T-cell (primary cell): ENCODE data around the gene RPL18A. TPM values are rescaled to one million over a fixed set of nuclear protein-coding genes. Genes with fewer than 3 reads are reported as not detected.

Experiments
- ATAC-seq, 4 experiments: fragments of 200-7000 bp in 3 of 4; fragments of 150-1000 bp in 1 of 4; cut with Tn5 transposase; replicated peaks in 1 of 4; 1 replicate in 3 of 4; 2 replicates in 1 of 4; pipeline ENCODE4 v1.10.0; 2021; ENCODE audit warnings: moderate library complexity in 3 of 4, mild to moderate bottlenecking in 2 of 4, moderate number of reproducible peaks in 1 of 4
- CTCF ChIA-PET, 2 donors: fragments of 300-600 bp; sonication (Branson Sonifier 250); formaldehyde crosslinking; loops; one replicate each; lab custom pipeline; 2022; ENCODE audit warnings: antibody characterized with exemption in 2 of 2; lab: Charles Lee
- POLR2A ChIA-PET, 2 donors: fragments of 300-600 bp; sonication (Branson Sonifier 250); formaldehyde crosslinking; loops; one replicate each; lab custom pipeline; 2022; ENCODE audit warnings: antibody characterized with exemption in 2 of 2; lab: Charles Lee
- DNase-seq, 35 experiments: peaks; one replicate each; pipeline versions ENCODE4 v3.0.0 to v3.0.0-alpha.2; 2013 to 2023
- H3K27ac ChIP-seq: one replicate; pipeline ENCODE4 v1.5.1; 2013; ENCODE audit warnings: low read length
- H3K27me3 ChIP-seq, 2 experiments: replicated peaks in 1 of 2; 1 replicate in 1 of 2; 2 replicates in 1 of 2; pipeline versions ENCODE4 v1.6.1 to v1.7.0; 2013; ENCODE audit warnings: low read length in 1 of 2, mixed read lengths in 1 of 2; ENCODE audit not compliant: control insufficient read depth in 2 of 2, insufficient read depth in 2 of 2; ENCODE audit errors: extremely low read depth in 1 of 2
- H3K36me3 ChIP-seq, 2 donors: 1 replicate in 1 of 2; 2 replicates in 1 of 2; pipeline versions ENCODE4 v1.6.1 to v1.7.0; 2013; ENCODE audit warnings: low read length in 1 of 2; ENCODE audit not compliant: control insufficient read depth in 2 of 2, insufficient read depth in 1 of 2; ENCODE audit errors: extremely low read depth in 1 of 2
- H3K4me1 ChIP-seq, 2 experiments: 1 replicate in 1 of 2; 2 replicates in 1 of 2; pipeline versions ENCODE4 v1.6.1 to v1.7.0; 2013; ENCODE audit warnings: low read length in 2 of 2, mixed read lengths in 1 of 2; ENCODE audit not compliant: insufficient read depth in 2 of 2, control insufficient read depth in 1 of 2; ENCODE audit errors: extremely low read depth in 1 of 2
- H3K4me3 ChIP-seq, 2 donors: 1 replicate in 1 of 2; 2 replicates in 1 of 2; pipeline versions ENCODE4 v1.5.1 to v1.7.0; 2013; ENCODE audit warnings: mild to moderate bottlenecking in 2 of 2, low read length in 1 of 2, moderate library complexity in 1 of 2; ENCODE audit not compliant: control insufficient read depth in 1 of 2; ENCODE audit errors: extremely low read depth in 1 of 2
- H3K9me3 ChIP-seq: 2 replicates; pipeline ENCODE4 v1.7.0; 2013
- H3K27ac Mint-ChIP-seq, 2 donors: one replicate each; pipeline ENCODE4 v1.8.0; 2020 to 2021; ENCODE audit warnings: mild to moderate bottlenecking in 2 of 2, mixed read lengths in 2 of 2
- H3K27me3 Mint-ChIP-seq, 2 donors: one replicate each; pipeline ENCODE4 v1.8.0; 2021 to 2022; ENCODE audit warnings: mixed read lengths in 2 of 2
- H3K36me3 Mint-ChIP-seq: one replicate; pipeline ENCODE4 v1.8.0; 2021; ENCODE audit warnings: mixed read lengths
- H3K4me1 Mint-ChIP-seq, 3 donors: one replicate each; pipeline ENCODE4 v1.8.0; 2020 to 2022; ENCODE audit warnings: mixed read lengths in 3 of 3, mild to moderate bottlenecking in 1 of 3
- H3K4me3 Mint-ChIP-seq, 3 donors: one replicate each; pipeline ENCODE4 v1.8.0; 2020 to 2022; ENCODE audit warnings: mild to moderate bottlenecking in 3 of 3, mixed read lengths in 3 of 3, moderate library complexity in 3 of 3
- H3K9me3 Mint-ChIP-seq, 3 donors: one replicate each; pipeline ENCODE4 v1.8.0; 2020 to 2022; ENCODE audit warnings: mixed read lengths in 3 of 3
- WGBS: methylation state at CpG from one replicate; pipeline ENCODE4 v1.1.5; 2013; ENCODE audit warnings: missing lambda C conversion rate; ENCODE audit not compliant: insufficient coverage; 5-methylcytosine and 5-hydroxymethylcytosine counted together
- total RNA-seq, 35 experiments: library from RNA in 6 of 35; stranded (reverse) in 6 of 35; fragments of 120-200 nt in 1 of 35; gene quantifications; one replicate each; pipeline versions ENCODE4 v1.2.1 to v1.2.4 and lab custom pipeline; 2013 to 2026

Gene RPL18A
- total RNA-seq, 5 donors from 2014 or later (not counting 1 experiment from before 2014, with no cell fraction given) = 3,000 to 4,207 (median 4,048) TPM

DNA sequence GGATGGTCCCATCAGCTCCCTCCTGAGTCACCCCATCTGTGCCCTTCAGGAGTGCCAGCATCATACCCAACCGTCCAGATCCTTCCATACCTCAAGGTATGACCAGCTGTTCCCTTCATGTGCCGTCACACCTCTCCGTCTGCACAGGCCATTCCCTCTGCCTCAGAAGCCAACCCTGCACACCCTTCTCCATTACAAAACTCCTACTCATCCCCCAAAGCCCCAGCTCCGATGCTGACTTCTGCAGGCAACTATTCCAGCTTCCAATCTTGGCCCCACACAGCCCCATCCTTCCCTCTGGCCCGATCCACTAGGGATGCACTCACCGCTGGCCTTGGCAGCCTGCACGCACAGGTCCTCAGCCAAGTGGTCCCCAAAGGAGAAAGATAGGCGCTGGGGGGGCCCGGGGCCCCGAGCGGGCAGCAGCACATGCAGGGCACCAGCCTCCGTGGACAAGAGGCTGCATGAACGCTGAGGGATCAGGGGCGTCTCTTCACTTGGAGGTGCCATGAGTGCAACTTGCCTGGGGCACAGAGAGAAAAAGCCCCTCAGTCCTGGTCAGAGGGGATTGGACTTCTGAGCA is 15.7 kb upstream of the RPL18A start:
- Mint-ChIP-seq H3K4me3 (peak overlapping the region in 2 of 3 donors; percentile 17 to 83), H3K27me3 (no peaks in the 10 kb centered on the region), H3K4me1 (peaks cover 49 to 56% (median 56%) of the 10 kb centered on the region in 3 donors), H3K9me3 (no peaks in the 10 kb centered on the region), H3K36me3 (peaks cover 26% of the 10 kb centered on the region), H3K27ac (peak overlapping the region; percentile 92 to 99)
- DNase-seq = no peak
- WGBS = 85% methylated on average over 14 of the region's 14 CpGs
- ChIA-PET CTCF (no interaction called here), POLR2A (no interaction called here)
- H3K4me3 ChIP-seq = no peak overlapping the region
- ATAC-seq = no peak
- no peaks in the 10 kb centered on the region for H3K27me3 ChIP-seq
- H3K36me3 ChIP-seq = peaks cover 38 to 57% of the 10 kb centered on the region in 2 donors
- no peaks in the 10 kb centered on the region for H3K9me3 ChIP-seq
- peaks cover 18 to 68% of the 10 kb centered on the region in 2 experiments for H3K4me1 ChIP-seq
- H3K27ac ChIP-seq = no peak overlapping the region

DNA sequence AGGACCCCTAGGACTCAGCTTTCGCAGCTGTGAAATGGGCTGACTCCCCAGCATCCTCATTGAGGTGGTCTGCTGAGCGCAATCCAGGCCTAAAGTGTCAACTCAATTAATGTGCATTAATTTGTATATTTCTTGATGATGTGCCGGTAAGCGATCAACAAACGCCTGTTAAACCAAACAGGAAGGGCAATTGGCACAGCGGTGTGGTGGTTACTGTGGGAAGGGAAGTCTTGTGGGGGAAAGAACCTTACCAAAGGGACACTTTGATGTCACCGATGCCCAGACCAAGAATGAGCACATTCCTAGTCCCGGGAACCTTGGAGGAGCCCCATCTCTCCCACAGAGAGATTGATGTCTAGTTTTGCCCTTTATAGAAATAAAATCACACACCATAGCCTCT is 13.6 kb upstream of the RPL18A start:
- no peaks in the 10 kb centered on the region for H3K9me3 Mint-ChIP-seq
- peaks cover 26 to 89% of the 10 kb centered on the region in 2 experiments for H3K4me1 ChIP-seq
- POLR2A ChIA-PET = interaction anchor here (0.6 kb wide), 2 partner anchors 30 to 437 kb away, joined by 3 to 7 read pairs; no protein-coding TSS in a partner anchor
- H3K36me3 Mint-ChIP-seq = peaks cover 13% of the 10 kb centered on the region
- H3K4me1 Mint-ChIP-seq = peaks cover 63 to 70% (median 68%) of the 10 kb centered on the region in 3 donors
- H3K27ac Mint-ChIP-seq = peak overlapping the region; percentile 92 to 99
- peak overlapping the region; percentile 95 for H3K27ac ChIP-seq
- CTCF ChIA-PET = interaction anchor here in 1 of 2 donors (1.2 kb wide), 1 partner anchor 9 kb away, joined by 3 read pairs; no protein-coding TSS in a partner anchor
- no peaks in the 10 kb centered on the region for H3K27me3 ChIP-seq
- peaks cover 23 to 37% of the 10 kb centered on the region in 2 donors for H3K36me3 ChIP-seq
- peak overlapping the region; percentile 68 to 73 for H3K4me3 ChIP-seq
- WGBS = 12% methylated on average over 5 of the region's 8 CpGs
- peak overlapping the region; percentile 83 to 93 (median 93) for H3K4me3 Mint-ChIP-seq
- H3K27me3 Mint-ChIP-seq = no peaks in the 10 kb centered on the region
- peak in 29 of 35 experiments; percentile 19 to 77 (median 37) for DNase-seq
- H3K9me3 ChIP-seq = no peaks in the 10 kb centered on the region
- no peak for ATAC-seq

- Mint-ChIP-seq H3K4me1 (peaks cover 70 to 76% (median 75%) of the 10 kb centered on the region in 3 donors), H3K4me3 (peak within 1 kb of the TSS; percentile 83 to 93 (median 93)), H3K27me3 (no peaks in the 10 kb centered on the region), H3K36me3 (peaks cover 8% of the 10 kb centered on the region), H3K27ac (peak within 1 kb of the TSS; percentile 92 to 99), H3K9me3 (no peaks in the 10 kb centered on the region)
- ChIA-PET CTCF (interaction anchor here (0.5 to 1.2 kb wide), 7 partner anchors 12 to 1620 kb away, joined by 3 to 11 read pairs (median 3); partner anchors contain the start of genes ARRDC2 (in 1 of the 2), B3GNT3 (in 1 of the 2), CCDC124 (in 1 of the 2) and RPL18A (in 1 of the 2)), POLR2A (interaction anchor here (0.6 to 0.7 kb wide), 2 partner anchors 76 to 153 kb away, joined by 6 read pairs; no protein-coding TSS in a partner anchor)
- Histone ChIP-seq H3K9me3 (no peaks in the 10 kb centered on the region), H3K27ac (peak within 1 kb of the TSS; percentile 95), H3K27me3 (no peaks in the 10 kb centered on the region), H3K36me3 (peaks cover 13 to 21% of the 10 kb centered on the region in 2 donors), H3K4me1 (peaks cover 27 to 85% of the 10 kb centered on the region in 2 experiments), H3K4me3 (peak within 1 kb of the TSS; percentile 68 to 73)
- peak; percentile 82 to 90 (median 82) for ATAC-seq
- WGBS = under 1% methylated on average over 36 of the region's 40 CpGs
- DNase-seq = peak; percentile 67 to 92 (median 87)
Measured at GRCh38 chr19:17847538-17848366, 12.0 kb upstream of the RPL18A start, which contains the start of gene JAK3. Gene JAK3, minus strand, starts transcription at chr19:17847982. Its CDS starts 3,565 bp downstream, at chr19:17844417.

GRCh38 chr19:17848595-17849292 is 11.0 kb upstream of the RPL18A start:
- ATAC-seq (no peak), DNase-seq (no peak)
- Histone ChIP-seq H3K27ac (peak overlapping the region; percentile 95), H3K36me3 (peaks cover 6 to 11% of the 10 kb centered on the region in 2 donors), H3K4me3 (no peak overlapping the region), H3K27me3 (no peaks in the 10 kb centered on the region), H3K9me3 (no peaks in the 10 kb centered on the region), H3K4me1 (peaks cover 27 to 75% of the 10 kb centered on the region in 2 experiments)
- H3K4me1 Mint-ChIP-seq = peaks cover 64 to 70% (median 69%) of the 10 kb centered on the region in 3 donors
- H3K4me3 Mint-ChIP-seq = peak overlapping the region; percentile 83 to 93 (median 93)
- 93% methylated on average over 10 of the region's 14 CpGs for WGBS
- H3K36me3 Mint-ChIP-seq = peaks cover 3% of the 10 kb centered on the region
- POLR2A ChIA-PET = interaction anchor here (0.6 kb wide), 2 partner anchors 13 to 55 kb away, joined by 6 to 9 read pairs; no protein-coding TSS in a partner anchor
- no peaks in the 10 kb centered on the region for H3K9me3 Mint-ChIP-seq
- peak overlapping the region; percentile 92 to 99 for H3K27ac Mint-ChIP-seq
- H3K27me3 Mint-ChIP-seq = no peaks in the 10 kb centered on the region
- CTCF ChIA-PET = interaction anchor here in 1 of 2 donors (0.7 to 3.1 kb wide), 2 partner anchors 11 to 353 kb away, joined by 3 to 41 read pairs; partner anchors contain the start of gene RPL18A

DNA sequence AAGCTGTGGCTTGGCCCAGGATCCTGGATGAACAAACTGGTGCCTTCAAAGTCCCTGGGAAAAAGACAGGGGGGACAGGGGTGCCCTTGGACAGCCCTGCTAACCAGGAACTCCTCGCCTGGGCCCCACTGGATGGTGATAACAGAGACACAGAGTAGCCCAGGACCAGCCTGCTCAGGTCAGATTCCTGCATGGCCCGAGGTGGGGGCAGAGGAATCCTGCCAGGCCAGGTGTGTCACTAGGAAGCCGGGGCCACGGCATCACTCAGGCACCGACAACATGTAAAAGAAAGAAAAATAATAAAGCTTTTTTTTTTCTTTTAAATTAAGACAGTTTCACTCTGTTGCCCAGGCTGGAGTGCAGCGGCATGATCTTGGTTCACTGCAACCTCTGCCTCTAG is 5.6 kb upstream of the RPL18A start:
- CTCF ChIA-PET = interaction anchor here (0.6 to 1.7 kb wide), 4 partner anchors 12 to 647 kb away, joined by 4 to 10 read pairs (median 4); no protein-coding TSS in a partner anchor
- Histone ChIP-seq H3K9me3 (no peaks in the 10 kb centered on the region), H3K27me3 (no peaks in the 10 kb centered on the region), H3K4me1 (peaks cover 9 to 38% of the 10 kb centered on the region in 2 experiments), H3K36me3 (no peaks in the 10 kb centered on the region), H3K4me3 (no peak overlapping the region), H3K27ac (no peak overlapping the region)
- no peak overlapping the region for H3K27ac Mint-ChIP-seq
- H3K4me1 Mint-ChIP-seq = peaks cover 31 to 32% (median 32%) of the 10 kb centered on the region in 3 donors
- H3K36me3 Mint-ChIP-seq = no peaks in the 10 kb centered on the region
- H3K9me3 Mint-ChIP-seq = no peaks in the 10 kb centered on the region
- H3K27me3 Mint-ChIP-seq = no peaks in the 10 kb centered on the region
- H3K4me3 Mint-ChIP-seq = no peak overlapping the region
- DNase-seq (no peak), ATAC-seq (no peak)
- POLR2A ChIA-PET = no interaction called here
- 92% methylated on average over 3 of the region's 6 CpGs for WGBS
